ENCODE results near the gene DNAH10. TPM values are rescaled to one million over a fixed set of nuclear protein-coding genes. Genes with fewer than 3 reads are reported as not detected.

The DNAH10 gene
- total RNA-seq, 1 donor from 2014 or later: 10.1 TPM

GRCh38 chr12:123807002-123807401, 44.9 kb downstream of the DNAH10 start:
- Histone ChIP-seq H3K27ac (no peak overlapping the region), H3K4me1 (no peaks in the 10 kb centered on the region), H3K27me3 (ENCODE audit: low read depth) (no peaks in the 10 kb centered on the region), H3K36me3 (no peaks in the 10 kb centered on the region), H3K9me3 (no peaks in the 10 kb centered on the region), H3K4me3 (no peak overlapping the region)
- intact Hi-C loops (cut with DNase I): no loop called here
- ATAC-seq (no peak), DNase-seq (no peak)
- TF ChIP-seq CTCF (IDR thresholded peaks at IDR 0.05): no peak

- intact Hi-C loops (cut with DNase I): no loop called here
- ATAC-seq: no peak
- TF ChIP-seq CTCF (IDR thresholded peaks at IDR 0.05): no peak
- no peaks in the 10 kb centered on the region for H3K4me1 ChIP-seq
- H3K27me3 ChIP-seq (ENCODE audit: low read depth): no peaks in the 10 kb centered on the region
- H3K4me3 ChIP-seq: no peak overlapping the region
- H3K9me3 ChIP-seq: no peaks in the 10 kb centered on the region
- H3K36me3 ChIP-seq: no peaks in the 10 kb centered on the region
- no peak overlapping the region for H3K27ac ChIP-seq
- DNase-seq: no peak
Observed at GRCh38 chr12:123807670-123808069, 45.6 kb downstream of the DNAH10 start.

- no peak for DNase-seq
- H3K9me3 ChIP-seq: no peaks in the 10 kb centered on the region
- ATAC-seq: no peak
- H3K4me3 ChIP-seq: no peak overlapping the region
- no peaks in the 10 kb centered on the region for H3K27me3 ChIP-seq (ENCODE audit: low read depth)
- H3K4me1 ChIP-seq: no peaks in the 10 kb centered on the region
- no peak overlapping the region for H3K27ac ChIP-seq
- TF ChIP-seq CTCF (IDR thresholded peaks at IDR 0.05): no peak
- intact Hi-C loops (cut with DNase I): no loop called here
- H3K36me3 ChIP-seq: no peaks in the 10 kb centered on the region
Observed at GRCh38 chr12:123808167-123808566, 46.1 kb downstream of the DNAH10 start.

GRCh38 chr12:123813349-123813748, 51.2 kb downstream of the DNAH10 start:
- peaks cover 14% of the 10 kb centered on the region for H3K9me3 ChIP-seq
- ATAC-seq (no peak), DNase-seq (no peak)
- no peak for TF ChIP-seq CTCF (IDR thresholded peaks at IDR 0.05)
- intact Hi-C loops (cut with DNase I): no loop called here
- no peaks in the 10 kb centered on the region for H3K36me3 ChIP-seq
- H3K4me1 ChIP-seq: no peaks in the 10 kb centered on the region
- no peak overlapping the region for H3K27ac ChIP-seq
- H3K27me3 ChIP-seq (ENCODE audit: low read depth): no peaks in the 10 kb centered on the region
- H3K4me3 ChIP-seq: no peak overlapping the region

- intact Hi-C loops (cut with DNase I): no loop called here
- Histone ChIP-seq H3K9me3 (peaks cover 14% of the 10 kb centered on the region), H3K4me3 (no peak overlapping the region), H3K4me1 (no peaks in the 10 kb centered on the region), H3K27me3 (ENCODE audit: low read depth) (no peaks in the 10 kb centered on the region), H3K27ac (no peak overlapping the region), H3K36me3 (no peaks in the 10 kb centered on the region)
- DNase-seq (no peak), ATAC-seq (no peak)
- no peak for TF ChIP-seq CTCF (IDR thresholded peaks at IDR 0.05)
Observed at GRCh38 chr12:123815968-123816367, 53.9 kb downstream of the DNAH10 start.
